BJ (cell line): ENCODE measurements around the gene GRN. TPM values are rescaled to one million over a fixed set of nuclear protein-coding genes. Genes with fewer than 3 reads are reported as not detected.

Source experiments
- CTCF ChIA-PET: fragments of 350-600 bp; formaldehyde crosslinking; extraction: SDS; loops from one replicate; lab custom pipeline; 2021; ENCODE audit warnings: antibody characterized with exemption, inconsistent platforms; lab: Yijun Ruan, JAX
- POLR2A ChIA-PET: fragments of 300-600 bp; sonication (Branson Sonifier 250); formaldehyde crosslinking; extraction: SDS; loops from one replicate; lab custom pipeline; 2021; ENCODE audit warnings: antibody characterized with exemption; lab: Charles Lee
- DNase-seq: peaks from one replicate; pipeline ENCODE4 v3.0.0-alpha.2; 2011; ENCODE audit warnings: low read depth
- H3K27me3 ChIP-seq: 2 replicates; pipeline ENCODE4 v1.6.0; 2011; ENCODE audit warnings: low read length; ENCODE audit not compliant: control insufficient read depth, insufficient read depth
- H3K36me3 ChIP-seq: 2 replicates; pipeline ENCODE4 v1.5.1; 2011; ENCODE audit warnings: low read length; ENCODE audit not compliant: control insufficient read depth, insufficient read depth
- H3K4me3 ChIP-seq: 2 replicates; pipeline ENCODE4 v1.5.1; 2011; ENCODE audit warnings: low read depth, mild to moderate bottlenecking, control low read depth, low read length
- polyA plus RNA-seq: library from polyadenylated mRNA; depleted of rRNA; stranded (reverse); fragments of >200 nt; gene quantifications from 2 replicates; pipeline ENCODE4 v1.2.3, GENCODE V29; 2011
- TF ChIP-seq, protein P1 (sequence below): IDR thresholded peaks from 2 replicates; pipeline ENCODE4 v1.5.1; 2011; ENCODE audit warnings: low read depth, mild to moderate bottlenecking, control low read depth, inconsistent platforms, low read length, moderate library complexity; ENCODE audit not compliant: insufficient read depth

GRN gene
- polyA plus RNA-seq, 1 experiment = 581 TPM

DNA sequence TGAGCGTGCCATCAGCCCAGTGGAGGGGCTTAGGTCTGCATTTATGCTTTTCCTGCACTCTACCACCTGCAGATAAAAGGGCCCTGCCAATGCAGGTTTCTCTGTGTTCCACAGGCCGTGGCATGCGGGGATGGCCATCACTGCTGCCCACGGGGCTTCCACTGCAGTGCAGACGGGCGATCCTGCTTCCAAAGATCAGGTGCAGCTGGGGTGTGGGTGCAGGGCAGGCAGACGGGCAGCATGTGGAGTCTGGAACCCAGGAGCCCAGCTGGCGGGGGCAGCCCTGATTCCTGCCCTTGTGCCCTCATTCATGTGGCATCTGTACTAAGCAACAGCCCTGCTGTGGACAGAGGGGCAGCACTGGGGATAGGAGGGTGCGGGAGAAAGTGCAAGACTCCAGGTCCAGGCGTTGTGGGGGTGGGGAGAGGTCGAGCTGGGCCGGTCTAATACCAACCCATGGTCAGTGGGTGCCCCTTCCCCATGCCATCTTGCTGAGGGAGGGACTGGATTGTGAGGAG, 4.5 kb downstream of the GRN start:
- H3K27me3 ChIP-seq = no peaks in the 10 kb centered on the region
- peaks cover 22% of the 10 kb centered on the region for H3K36me3 ChIP-seq
- TF ChIP-seq, protein P1, sequence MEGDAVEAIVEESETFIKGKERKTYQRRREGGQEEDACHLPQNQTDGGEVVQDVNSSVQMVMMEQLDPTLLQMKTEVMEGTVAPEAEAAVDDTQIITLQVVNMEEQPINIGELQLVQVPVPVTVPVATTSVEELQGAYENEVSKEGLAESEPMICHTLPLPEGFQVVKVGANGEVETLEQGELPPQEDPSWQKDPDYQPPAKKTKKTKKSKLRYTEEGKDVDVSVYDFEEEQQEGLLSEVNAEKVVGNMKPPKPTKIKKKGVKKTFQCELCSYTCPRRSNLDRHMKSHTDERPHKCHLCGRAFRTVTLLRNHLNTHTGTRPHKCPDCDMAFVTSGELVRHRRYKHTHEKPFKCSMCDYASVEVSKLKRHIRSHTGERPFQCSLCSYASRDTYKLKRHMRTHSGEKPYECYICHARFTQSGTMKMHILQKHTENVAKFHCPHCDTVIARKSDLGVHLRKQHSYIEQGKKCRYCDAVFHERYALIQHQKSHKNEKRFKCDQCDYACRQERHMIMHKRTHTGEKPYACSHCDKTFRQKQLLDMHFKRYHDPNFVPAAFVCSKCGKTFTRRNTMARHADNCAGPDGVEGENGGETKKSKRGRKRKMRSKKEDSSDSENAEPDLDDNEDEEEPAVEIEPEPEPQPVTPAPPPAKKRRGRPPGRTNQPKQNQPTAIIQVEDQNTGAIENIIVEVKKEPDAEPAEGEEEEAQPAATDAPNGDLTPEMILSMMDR = no peak
- DNase-seq = no peak
- ChIA-PET CTCF (interaction anchor here (0.8 to 7.1 kb wide), 12 partner anchors 8 to 306 kb away, joined by 3 to 69 read pairs (median 4); partner anchors contain the start of gene FAM171A2), POLR2A (no interaction called here)
- H3K4me3 ChIP-seq = no peak overlapping the region

DNA sequence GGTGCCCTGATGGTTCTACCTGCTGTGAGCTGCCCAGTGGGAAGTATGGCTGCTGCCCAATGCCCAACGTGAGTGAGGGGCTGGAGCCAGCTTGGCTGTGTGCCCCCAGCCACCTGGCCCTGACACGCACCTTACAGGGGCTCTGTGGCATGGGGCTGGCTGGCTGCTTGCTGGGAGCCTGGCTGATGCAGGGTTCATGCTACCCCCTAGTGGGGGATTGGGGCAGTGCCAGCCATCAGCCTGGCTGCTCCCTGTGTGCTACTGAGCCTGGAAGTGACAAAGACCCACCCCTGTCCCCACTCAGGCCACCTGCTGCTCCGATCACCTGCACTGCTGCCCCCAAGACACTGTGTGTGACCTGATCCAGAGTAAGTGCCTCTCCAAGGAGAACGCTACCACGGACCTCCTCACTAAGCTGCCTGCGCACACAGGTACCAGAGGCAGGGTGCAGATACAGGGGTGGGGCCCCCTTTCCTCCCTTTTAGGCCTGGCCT, 5.7 kb downstream of the GRN start:
- H3K4me3 ChIP-seq = no peak overlapping the region
- H3K36me3 ChIP-seq = peaks cover 22% of the 10 kb centered on the region
- CTCF ChIA-PET = interaction anchor here (0.8 to 7.1 kb wide), 12 partner anchors 10 to 193 kb away, joined by 3 to 69 read pairs (median 4); partner anchors contain the start of gene FAM171A2
- POLR2A ChIA-PET = no interaction called here
- TF ChIP-seq, protein P1 = peak; percentile 85
- DNase-seq = no peak
- H3K27me3 ChIP-seq = no peaks in the 10 kb centered on the region

GRCh38 chr17:44351464-44351863, 6.4 kb downstream of the GRN start:
- CTCF ChIA-PET = interaction anchor here (1.0 to 7.1 kb wide), 7 partner anchors 10 to 171 kb away, joined by 3 to 69 read pairs (median 6); partner anchors contain the start of gene FAM171A2

DNA sequence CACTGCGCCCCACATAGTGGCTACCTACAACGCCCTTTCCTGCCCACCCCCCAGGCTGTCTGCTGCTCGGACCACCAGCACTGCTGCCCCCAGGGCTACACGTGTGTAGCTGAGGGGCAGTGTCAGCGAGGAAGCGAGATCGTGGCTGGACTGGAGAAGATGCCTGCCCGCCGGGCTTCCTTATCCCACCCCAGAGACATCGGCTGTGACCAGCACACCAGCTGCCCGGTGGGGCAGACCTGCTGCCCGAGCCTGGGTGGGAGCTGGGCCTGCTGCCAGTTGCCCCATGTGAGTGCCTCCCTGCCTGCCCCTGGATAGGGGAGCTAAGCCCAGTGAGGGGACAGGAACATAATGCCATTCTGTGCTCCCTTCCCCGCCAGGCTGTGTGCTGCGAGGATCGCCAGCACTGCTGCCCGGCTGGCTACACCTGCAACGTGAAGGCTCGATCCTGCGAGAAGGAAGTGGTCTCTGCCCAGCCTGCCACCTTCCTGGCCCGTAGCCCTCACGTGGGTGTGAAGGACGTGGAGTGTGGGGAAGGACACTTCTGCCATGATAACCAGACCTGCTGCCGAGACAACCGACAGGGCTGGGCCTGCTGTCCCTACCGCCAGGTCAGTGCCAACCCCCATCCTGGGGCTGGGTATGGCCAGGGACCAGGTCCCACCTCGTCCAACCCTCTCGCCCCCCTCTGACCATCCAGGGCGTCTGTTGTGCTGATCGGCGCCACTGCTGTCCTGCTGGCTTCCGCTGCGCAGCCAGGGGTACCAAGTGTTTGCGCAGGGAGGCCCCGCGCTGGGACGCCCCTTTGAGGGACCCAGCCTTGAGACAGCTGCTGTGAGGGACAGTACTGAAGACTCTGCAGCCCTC, 7.1 kb downstream of the GRN start:
- ChIA-PET CTCF (interaction anchor here (1.0 to 7.1 kb wide), 7 partner anchors 9 to 171 kb away, joined by 3 to 69 read pairs (median 6); partner anchors contain the start of gene FAM171A2), POLR2A (no interaction called here)
- no peak overlapping the region for H3K4me3 ChIP-seq
- TF ChIP-seq, protein P1 = no peak
- no peak for DNase-seq
- peaks cover 22% of the 10 kb centered on the region for H3K36me3 ChIP-seq
- no peaks in the 10 kb centered on the region for H3K27me3 ChIP-seq

More at GRCh38 chr17:44351464-44351863, 6.4 kb downstream of the GRN start:
- no peak for DNase-seq
- no peak overlapping the region for H3K4me3 ChIP-seq
- POLR2A ChIA-PET = no interaction called here
- H3K36me3 ChIP-seq = peaks cover 22% of the 10 kb centered on the region
- TF ChIP-seq, protein P1 = no peak
- H3K27me3 ChIP-seq = no peaks in the 10 kb centered on the region
